GM12865 (cell line): ENCODE data around the gene DNLZ.
"Not testable (repeated sequence)": the region's sequence is repeated elsewhere in the genome, so short reads cannot be mapped to it uniquely, and the experiment has no call there.

ENCODE experiments used
- DNase-seq: peaks from one replicate; pipeline ENCODE4 v3.0.0; 2010; ENCODE audit warnings: low read depth
- H3K4me3 ChIP-seq: 2 replicates; pipeline ENCODE4 v1.5.1; 2011; ENCODE audit warnings: mild to moderate bottlenecking, low read depth, low read length, control low read depth
- CTCF ChIP-seq: IDR thresholded peaks from 2 replicates; pipeline ENCODE4 v1.5.1; 2011; ENCODE audit warnings: low read length, control low read depth, low read depth, inconsistent platforms; ENCODE audit not compliant: insufficient read depth; ENCODE audit errors: missing control alignments

Gene DNLZ

GRCh38 chr9:136353757-136354488 is 9.6 kb downstream of the DNLZ start:
- no peak for DNase-seq
- no peak for TF ChIP-seq CTCF
- H3K4me3 ChIP-seq: no peak overlapping the region

- no peak for DNase-seq
- no peak for TF ChIP-seq CTCF
- H3K4me3 ChIP-seq: no peak overlapping the region
These were observed 10.5 kb downstream of the DNLZ start for GRCh38 chr9:136353088-136353487.

- no peak for DNase-seq
- no peak for TF ChIP-seq CTCF
These were observed 10.9 kb downstream of the DNLZ start for GRCh38 chr9:136352682-136353081.

GRCh38 chr9:136351868-136352267 is 11.7 kb downstream of the DNLZ start:
- not testable (repeated sequence) for DNase-seq, H3K4me3 ChIP-seq

More at GRCh38 chr9:136352682-136353081, 10.9 kb downstream of the DNLZ start:
- H3K4me3 ChIP-seq: no peak overlapping the region

GRCh38 chr9:136351252-136351800 is 12.2 kb downstream of the DNLZ start:
- TF ChIP-seq CTCF: no peak
- H3K4me3 ChIP-seq: no peak overlapping the region
- DNase-seq: no peak

- TF ChIP-seq CTCF: no peak
- DNase-seq: no peak
- no peak overlapping the region for H3K4me3 ChIP-seq
These were observed 14.0 kb downstream of the DNLZ start for GRCh38 chr9:136349546-136349945.

GRCh38 chr9:136348691-136349090 is 14.9 kb downstream of the DNLZ start:
- H3K4me3 ChIP-seq: no peak overlapping the region
- DNase-seq: no peak
- TF ChIP-seq CTCF: no peak
